NB4 (cell line): Measurements from ENCODE around the gene RPTN.

ENCODE experiments used
- MAX ChIP-seq: IDR thresholded peaks from 2 replicates; pipeline ENCODE4 v1.6.1; 2011; ENCODE audit warnings: low read depth, low read length
- POLR2A ChIP-seq: IDR thresholded peaks from 2 replicates; pipeline ENCODE4 v1.6.1; 2011; ENCODE audit warnings: mild to moderate bottlenecking; ENCODE audit not compliant: insufficient read length; ENCODE audit errors: extremely low read depth
- TF ChIP-seq, protein P1 (sequence below): IDR thresholded peaks from one replicate; pipeline ENCODE4 v1.5.1; 2012; ENCODE audit warnings: low read depth, low read length

GRCh38 chr1:152168535-152168868, 9.5 kb upstream of the RPTN start:
- TF ChIP-seq POLR2A (no peak), MAX (no peak)
- TF ChIP-seq, protein P1, sequence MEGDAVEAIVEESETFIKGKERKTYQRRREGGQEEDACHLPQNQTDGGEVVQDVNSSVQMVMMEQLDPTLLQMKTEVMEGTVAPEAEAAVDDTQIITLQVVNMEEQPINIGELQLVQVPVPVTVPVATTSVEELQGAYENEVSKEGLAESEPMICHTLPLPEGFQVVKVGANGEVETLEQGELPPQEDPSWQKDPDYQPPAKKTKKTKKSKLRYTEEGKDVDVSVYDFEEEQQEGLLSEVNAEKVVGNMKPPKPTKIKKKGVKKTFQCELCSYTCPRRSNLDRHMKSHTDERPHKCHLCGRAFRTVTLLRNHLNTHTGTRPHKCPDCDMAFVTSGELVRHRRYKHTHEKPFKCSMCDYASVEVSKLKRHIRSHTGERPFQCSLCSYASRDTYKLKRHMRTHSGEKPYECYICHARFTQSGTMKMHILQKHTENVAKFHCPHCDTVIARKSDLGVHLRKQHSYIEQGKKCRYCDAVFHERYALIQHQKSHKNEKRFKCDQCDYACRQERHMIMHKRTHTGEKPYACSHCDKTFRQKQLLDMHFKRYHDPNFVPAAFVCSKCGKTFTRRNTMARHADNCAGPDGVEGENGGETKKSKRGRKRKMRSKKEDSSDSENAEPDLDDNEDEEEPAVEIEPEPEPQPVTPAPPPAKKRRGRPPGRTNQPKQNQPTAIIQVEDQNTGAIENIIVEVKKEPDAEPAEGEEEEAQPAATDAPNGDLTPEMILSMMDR: no peak
